Measurements from ENCODE around the gene CEP76. TPM values are rescaled to one million over a fixed set of nuclear protein-coding genes. Genes with fewer than 3 reads are reported as not detected.
A peak's percentile ranks its signal among the peaks of the same experiment; 100 is the strongest.

Gene CEP76
- total and polyA plus RNA-seq, 11 donors = 1.3 to 7.9 (median 4.3) TPM

- intact Hi-C loops (cut with DNase I) = loop anchor here in 3 of 10 donors (5.0 to 10.0 kb wide), 3 partner anchors 145 to 185 kb away; no protein-coding TSS in a partner anchor
- TF ChIP-seq POLR2A (IDR thresholded peaks at IDR 0.05) = no peak
- TF ChIP-seq CTCF (IDR thresholded peaks at IDR 0.05) = no peak
- DNase-seq = no peak
- Histone ChIP-seq H3K27ac (no peak overlapping the region), H3K4me1 (no peaks in the 10 kb centered on the region), H3K9me3 (no peaks in the 10 kb centered on the region), H3K27me3 (no peaks in the 10 kb centered on the region), H3K36me3 (no peaks in the 10 kb centered on the region), H3K4me3 (no peak overlapping the region)
- WGBS, 4 donors = 86 to 91% (median 89%) methylated on average over 8 of the region's 8 CpGs
- ATAC-seq = no peak
Observed at GRCh38 chr18:12747530-12748315, 45.2 kb upstream of the CEP76 start.

GRCh38 chr18:12745095-12745795 lies 42.7 kb upstream of the CEP76 start:
- TF ChIP-seq POLR2A (IDR thresholded peaks at IDR 0.05) = no peak
- no peak for TF ChIP-seq CTCF (IDR thresholded peaks at IDR 0.05)
- DNase-seq (no peak), ATAC-seq (no peak)
- Histone ChIP-seq H3K9me3 (no peaks in the 10 kb centered on the region), H3K36me3 (no peaks in the 10 kb centered on the region), H3K27me3 (no peaks in the 10 kb centered on the region), H3K27ac (no peak overlapping the region), H3K4me3 (no peak overlapping the region), H3K4me1 (no peaks in the 10 kb centered on the region)
- intact Hi-C loops (cut with DNase I) = loop anchor here in 5 of 10 donors (1.0 to 10.0 kb wide), 5 partner anchors 147 to 190 kb away; no protein-coding TSS in a partner anchor
- 86 to 92% (median 90%) methylated on average over 7 of the region's 7 CpGs for WGBS, 4 donors

GRCh38 chr18:12744103-12744502 lies 41.6 kb upstream of the CEP76 start:
- Histone ChIP-seq H3K4me1 (no peaks in the 10 kb centered on the region), H3K27ac (no peak overlapping the region), H3K9me3 (no peaks in the 10 kb centered on the region), H3K27me3 (no peaks in the 10 kb centered on the region), H3K36me3 (no peaks in the 10 kb centered on the region), H3K4me3 (no peak overlapping the region)
- DNase-seq = no peak
- peak in 3 of 4 donors; percentile 48 to 61 (median 55) for ATAC-seq
- intact Hi-C loops (cut with DNase I) = loop anchor here in 6 of 10 donors (1.0 to 10.0 kb wide), 4 partner anchors 151 to 191 kb away; no protein-coding TSS in a partner anchor
- 0 to 9% (median 0%) methylated on average over 2 of the region's 2 CpGs for WGBS, 4 donors
- TF ChIP-seq CTCF (IDR thresholded peaks at IDR 0.05) (peak; percentile 25 to 69 (median 52)), POLR2A (IDR thresholded peaks at IDR 0.05) (no peak)

GRCh38 chr18:12742453-12742852 lies 39.9 kb upstream of the CEP76 start:
- no peak for ATAC-seq
- H3K4me1 ChIP-seq = no peaks in the 10 kb centered on the region
- H3K36me3 ChIP-seq = no peaks in the 10 kb centered on the region
- no peak overlapping the region for H3K27ac ChIP-seq
- intact Hi-C loops (cut with DNase I) = loop anchor here in 5 of 10 donors (1.0 to 10.0 kb wide), 3 partner anchors 152 to 192 kb away; no protein-coding TSS in a partner anchor
- 82 to 87% (median 85%) methylated on average over 5 of the region's 5 CpGs for WGBS, 4 donors
- no peaks in the 10 kb centered on the region for H3K27me3 ChIP-seq
- no peak for DNase-seq
- H3K9me3 ChIP-seq = no peaks in the 10 kb centered on the region
- no peak for TF ChIP-seq CTCF (IDR thresholded peaks at IDR 0.05)
- TF ChIP-seq POLR2A (IDR thresholded peaks at IDR 0.05) = no peak
- no peak overlapping the region for H3K4me3 ChIP-seq
